ENCODE data around the gene LARP4B.

Gene LARP4B

GRCh38 chr10:866577-866941 lies 64.9 kb downstream of the LARP4B start:
- no peak for DNase-seq (ENCODE audit: low spot score)

GRCh38 chr10:865924-866576 lies 65.5 kb downstream of the LARP4B start:
- DNase-seq (ENCODE audit: low spot score), result no peak

- no peak for DNase-seq (ENCODE audit: low spot score)
Observed at GRCh38 chr10:865257-865656, 66.2 kb downstream of the LARP4B start.

- no peak for DNase-seq (ENCODE audit: low spot score)
Observed at GRCh38 chr10:860519-860918, 71.0 kb downstream of the LARP4B start.

GRCh38 chr10:856416-857157 lies 74.9 kb downstream of the LARP4B start:
- DNase-seq (ENCODE audit: low spot score), result no peak

- no peak for DNase-seq (ENCODE audit: low spot score)
Observed at GRCh38 chr10:855671-856070, 75.8 kb downstream of the LARP4B start.

- DNase-seq (ENCODE audit: low spot score), result no peak
Observed at GRCh38 chr10:855079-855478, 76.4 kb downstream of the LARP4B start.

- DNase-seq (ENCODE audit: low spot score), result no peak
Observed at GRCh38 chr10:853017-853416, 78.5 kb downstream of the LARP4B start.

GRCh38 chr10:852386-852785 lies 79.1 kb downstream of the LARP4B start:
- DNase-seq (ENCODE audit: low spot score), result no peak

GRCh38 chr10:851901-852300 lies 79.6 kb downstream of the LARP4B start:
- no peak for DNase-seq (ENCODE audit: low spot score)

GRCh38 chr10:850093-850492 lies 81.4 kb downstream of the LARP4B start:
- DNase-seq (ENCODE audit: low spot score), result no peak

GRCh38 chr10:847868-848267 lies 83.6 kb downstream of the LARP4B start:
- DNase-seq (ENCODE audit: low spot score), result no peak

GRCh38 chr10:846126-846685 lies 85.3 kb downstream of the LARP4B start:
- DNase-seq (ENCODE audit: low spot score), result no peak

- no peak for DNase-seq (ENCODE audit: low spot score)
Observed at GRCh38 chr10:845526-845925, 86.0 kb downstream of the LARP4B start.

- DNase-seq (ENCODE audit: low spot score), result no peak
Observed at GRCh38 chr10:844552-844951, 87.0 kb downstream of the LARP4B start.

- DNase-seq (ENCODE audit: low spot score), result no peak
Observed at GRCh38 chr10:843703-844102, 87.8 kb downstream of the LARP4B start.

- DNase-seq (ENCODE audit: low spot score), result no peak
Observed at GRCh38 chr10:842795-843194, 88.7 kb downstream of the LARP4B start.

- no peak for DNase-seq (ENCODE audit: low spot score)
Observed at GRCh38 chr10:841535-841934, 90.0 kb downstream of the LARP4B start.

- DNase-seq (ENCODE audit: low spot score), result no peak
Observed at GRCh38 chr10:839550-840205, 91.8 kb downstream of the LARP4B start.

- no peak for DNase-seq (ENCODE audit: low spot score)
Observed at GRCh38 chr10:836782-837181, 94.7 kb downstream of the LARP4B start.

GRCh38 chr10:834493-834892 lies 97.0 kb downstream of the LARP4B start:
- no peak for DNase-seq (ENCODE audit: low spot score)

GRCh38 chr10:829241-829640 lies 102.3 kb downstream of the LARP4B start:
- no peak for DNase-seq (ENCODE audit: low spot score)

- no peak for DNase-seq (ENCODE audit: low spot score)
Observed at GRCh38 chr10:828191-828590, 103.3 kb downstream of the LARP4B start.

All from CD4-positive, alpha-beta T cell treated with Interleukin-2 at 100 ng/mL for 4 hours (primary cell).